WTC11 (cell line): ENCODE measurements around the gene VGLL1. TPM values are rescaled to one million over a fixed set of nuclear protein-coding genes. Genes with fewer than 3 reads are reported as not detected.

ENCODE experiments used
- ATAC-seq: fragments of 200-7000 bp; cut with Tn5 transposase; 2 replicates; pipeline ENCODE4 v1.10.0; 2021; ENCODE audit warnings: mild to moderate bottlenecking, moderate library complexity
- CTCF ChIA-PET: fragments of 300-600 bp; sonication (Branson Sonifier 250); formaldehyde crosslinking; loops from one replicate; lab custom pipeline; 2021; ENCODE audit warnings: antibody characterized with exemption; lab: Charles Lee
- POLR2A ChIA-PET: fragments of 350-600 bp; sonication (Branson Sonifier 250); formaldehyde crosslinking; loops from one replicate; lab custom pipeline; 2021; ENCODE audit warnings: antibody characterized with exemption; lab: Charles Lee
- DNase-seq: peaks from one replicate; pipeline ENCODE4 v3.0.0; 2021; ENCODE audit warnings: low spot score
- H3K27ac Mint-ChIP-seq: 2 replicates; pipeline ENCODE4 v1.8.0; 2021; ENCODE audit warnings: mixed read lengths
- H3K27me3 Mint-ChIP-seq: 2 replicates; pipeline ENCODE4 v1.8.0; 2021; ENCODE audit warnings: low read depth, mild to moderate bottlenecking, moderate library complexity, mixed read lengths
- H3K36me3 Mint-ChIP-seq: 2 replicates; pipeline ENCODE4 v1.8.0; 2021; ENCODE audit warnings: mixed read lengths
- H3K4me1 Mint-ChIP-seq: 2 replicates; pipeline ENCODE4 v1.8.0; 2022; ENCODE audit warnings: mixed read lengths
- H3K4me3 Mint-ChIP-seq: 2 replicates; pipeline ENCODE4 v1.8.0; 2021; ENCODE audit warnings: mild to moderate bottlenecking, moderate library complexity, mixed read lengths
- H3K9me3 Mint-ChIP-seq: 2 replicates; pipeline ENCODE4 v1.8.0; 2021; ENCODE audit warnings: mixed read lengths
- CBFB ChIP-seq: sonication (generic); formaldehyde crosslinking; IDR thresholded peaks from 2 replicates; pipeline ENCODE4 v1.8.1; 2022; ENCODE audit warnings: mild to moderate bottlenecking, low read depth, missing genetic modification reagents
- E2F4 ChIP-seq: sonication (generic); formaldehyde crosslinking; IDR thresholded peaks from 2 replicates; pipeline ENCODE4 v1.8.1; 2022; ENCODE audit warnings: low read depth, mild to moderate bottlenecking, moderate library complexity, missing genetic modification reagents, borderline replicate concordance
- ELF4 ChIP-seq: sonication (generic); formaldehyde crosslinking; IDR thresholded peaks from 2 replicates; pipeline ENCODE4 v1.8.1; 2022; ENCODE audit warnings: low read depth, mild to moderate bottlenecking, moderate library complexity, missing genetic modification reagents
- FOXJ3 ChIP-seq: sonication (generic); formaldehyde crosslinking; IDR thresholded peaks from 2 replicates; pipeline ENCODE4 v1.9.0; 2021; ENCODE audit warnings: missing genetic modification reagents, mild to moderate bottlenecking, borderline replicate concordance
- FOXP4 ChIP-seq: sonication (generic); formaldehyde crosslinking; IDR thresholded peaks from 2 replicates; pipeline ENCODE4 v1.8.0; 2022; ENCODE audit warnings: mild to moderate bottlenecking, missing genetic modification reagents
- GTF2I ChIP-seq: fragments of 250-450 bp; sonication (Bioruptor Pico); conservative IDR thresholded peaks from 2 replicates; pipeline ENCODE4 v1.4.0; 2021; ENCODE audit warnings: mild to moderate bottlenecking
- MXD4 ChIP-seq: fragments of 250-450 bp; sonication (Bioruptor Pico); IDR thresholded peaks from 2 replicates; pipeline ENCODE4 v1.8.0; 2021; ENCODE audit warnings: mild to moderate bottlenecking, moderate library complexity, borderline replicate concordance
- PRRX2 ChIP-seq: fragments of 250-450 bp; sonication (Bioruptor Pico); IDR thresholded peaks from 2 replicates; pipeline ENCODE4 v1.8.0; 2021; ENCODE audit warnings: mild to moderate bottlenecking
- SMAD4 ChIP-seq: sonication (generic); formaldehyde crosslinking; IDR thresholded peaks from 2 replicates; pipeline ENCODE4 v1.8.0; 2022; ENCODE audit warnings: mild to moderate bottlenecking, missing genetic modification reagents
- SP1 ChIP-seq: sonication (generic); formaldehyde crosslinking; conservative IDR thresholded peaks from 2 replicates; pipeline ENCODE4 v1.8.1; 2022; ENCODE audit warnings: missing genetic modification reagents
- STAT6 ChIP-seq: sonication (generic); formaldehyde crosslinking; conservative IDR thresholded peaks from 2 replicates; pipeline ENCODE4 v1.8.1; 2023; ENCODE audit warnings: mild to moderate bottlenecking, low read depth, missing genetic modification reagents, moderate library complexity
- ZBTB21 ChIP-seq: sonication (generic); formaldehyde crosslinking; IDR thresholded peaks from 2 replicates; pipeline ENCODE4 v1.8.1; 2023; ENCODE audit warnings: mild to moderate bottlenecking, missing genetic modification reagents, borderline replicate concordance
- ZNF232 ChIP-seq: sonication (generic); formaldehyde crosslinking; IDR thresholded peaks from 2 replicates; pipeline ENCODE4 v1.8.0; 2022; ENCODE audit warnings: mild to moderate bottlenecking, missing genetic modification reagents
- ZNF396 ChIP-seq: fragments of 250-450 bp; sonication (Bioruptor Pico); IDR thresholded peaks from 2 replicates; pipeline ENCODE4 v1.8.0; 2021; ENCODE audit warnings: mild to moderate bottlenecking, moderate library complexity, borderline replicate concordance
- ZNF532 ChIP-seq: fragments of 250-450 bp; sonication (Bioruptor Pico); IDR thresholded peaks from 2 replicates; pipeline ENCODE4 v1.9.0; 2021; ENCODE audit warnings: mild to moderate bottlenecking, borderline replicate concordance
- ZNF671 ChIP-seq: fragments of 250-450 bp; sonication (Bioruptor Pico); IDR thresholded peaks from 2 replicates; pipeline ENCODE4 v1.8.0; 2021; ENCODE audit warnings: mild to moderate bottlenecking
- total RNA-seq: library from RNA; stranded (reverse); gene quantifications from 3 replicates; pipeline ENCODE4 v1.2.3, GENCODE V29; 2021
- TF ChIP-seq, protein P1 (sequence below): fragments of 200-600 bp; IDR thresholded peaks from 2 replicates; pipeline ENCODE4 v1.8.0; 2022; ENCODE audit warnings: antibody characterized with exemption

Gene VGLL1
- total RNA-seq, 1 experiment from 2014 or later = not detected

DNA sequence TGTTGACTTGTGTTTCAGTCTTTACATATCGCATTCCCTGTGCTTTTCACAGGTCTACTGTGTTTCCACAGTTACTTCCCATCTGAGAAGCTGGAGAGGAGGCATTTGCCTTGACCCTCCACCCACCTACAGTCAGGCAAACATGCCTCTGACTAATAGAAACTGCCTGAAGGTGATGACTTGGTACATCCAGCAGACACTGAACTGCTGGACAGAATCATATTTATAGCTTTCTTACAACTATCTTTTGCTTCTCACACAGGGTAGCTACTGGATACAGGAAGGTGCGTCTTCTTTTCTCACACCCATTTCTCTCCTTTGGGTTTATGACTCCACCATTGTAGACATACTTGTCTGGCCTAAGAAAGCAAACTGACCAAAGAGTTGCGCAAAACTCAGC is 58.0 kb downstream of the VGLL1 start:
- no peak for TF ChIP-seq PRRX2 (CRISPR knock-in tag)
- TF ChIP-seq MXD4 (CRISPR knock-in tag) = no peak
- no peak for TF ChIP-seq STAT6 (CRISPR knock-in tag)
- TF ChIP-seq, protein P1, sequence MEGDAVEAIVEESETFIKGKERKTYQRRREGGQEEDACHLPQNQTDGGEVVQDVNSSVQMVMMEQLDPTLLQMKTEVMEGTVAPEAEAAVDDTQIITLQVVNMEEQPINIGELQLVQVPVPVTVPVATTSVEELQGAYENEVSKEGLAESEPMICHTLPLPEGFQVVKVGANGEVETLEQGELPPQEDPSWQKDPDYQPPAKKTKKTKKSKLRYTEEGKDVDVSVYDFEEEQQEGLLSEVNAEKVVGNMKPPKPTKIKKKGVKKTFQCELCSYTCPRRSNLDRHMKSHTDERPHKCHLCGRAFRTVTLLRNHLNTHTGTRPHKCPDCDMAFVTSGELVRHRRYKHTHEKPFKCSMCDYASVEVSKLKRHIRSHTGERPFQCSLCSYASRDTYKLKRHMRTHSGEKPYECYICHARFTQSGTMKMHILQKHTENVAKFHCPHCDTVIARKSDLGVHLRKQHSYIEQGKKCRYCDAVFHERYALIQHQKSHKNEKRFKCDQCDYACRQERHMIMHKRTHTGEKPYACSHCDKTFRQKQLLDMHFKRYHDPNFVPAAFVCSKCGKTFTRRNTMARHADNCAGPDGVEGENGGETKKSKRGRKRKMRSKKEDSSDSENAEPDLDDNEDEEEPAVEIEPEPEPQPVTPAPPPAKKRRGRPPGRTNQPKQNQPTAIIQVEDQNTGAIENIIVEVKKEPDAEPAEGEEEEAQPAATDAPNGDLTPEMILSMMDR = no peak
- TF ChIP-seq ZNF671 = no peak
- Mint-ChIP-seq H3K27ac (no peak overlapping the region), H3K4me1 (peaks cover 14% of the 10 kb centered on the region), H3K9me3 (no peaks in the 10 kb centered on the region), H3K36me3 (no peaks in the 10 kb centered on the region), H3K4me3 (no peak overlapping the region), H3K27me3 (no peaks in the 10 kb centered on the region)
- CTCF ChIA-PET = no interaction called here
- POLR2A ChIA-PET = no interaction called here
- no peak for DNase-seq
- no peak for ATAC-seq

GRCh38 chrX:136597356-136597755 is 65.3 kb downstream of the VGLL1 start:
- no peaks in the 10 kb centered on the region for H3K27me3 Mint-ChIP-seq
- ATAC-seq (no peak), DNase-seq (no peak)
- no peak overlapping the region for H3K27ac Mint-ChIP-seq
- H3K36me3 Mint-ChIP-seq = no peaks in the 10 kb centered on the region
- no peaks in the 10 kb centered on the region for H3K4me1 Mint-ChIP-seq
- H3K4me3 Mint-ChIP-seq = no peak overlapping the region
- no peaks in the 10 kb centered on the region for H3K9me3 Mint-ChIP-seq
- ChIA-PET CTCF (no interaction called here), POLR2A (no interaction called here)
- TF ChIP-seq E2F4 (CRISPR knock-in tag) = no peak
- no peak for TF ChIP-seq ZBTB21 (CRISPR knock-in tag)
- TF ChIP-seq FOXJ3 (CRISPR knock-in tag) = no peak
- TF ChIP-seq ZNF396 (CRISPR knock-in tag) = no peak
- no peak for TF ChIP-seq ELF4
- no peak for TF ChIP-seq SP1 (CRISPR knock-in tag)
- TF ChIP-seq ZNF232 (CRISPR knock-in tag) = no peak
- no peak for TF ChIP-seq GTF2I (CRISPR knock-in tag)
- TF ChIP-seq CBFB = no peak
- TF ChIP-seq STAT6 (CRISPR knock-in tag) = no peak
- no peak for TF ChIP-seq ZNF532 (CRISPR knock-in tag)
- TF ChIP-seq SMAD4 (CRISPR knock-in tag) = no peak
- TF ChIP-seq PRRX2 (CRISPR knock-in tag) = no peak
- no peak for TF ChIP-seq FOXP4
